Thoracic aorta (tissue), 2 donors: ENCODE measurements around the gene CREB3L2. TPM values are rescaled to one million over a fixed set of nuclear protein-coding genes. Genes with fewer than 3 reads are reported as not detected.

ENCODE experiments used
- ATAC-seq: fragments of 150-250 bp; one replicate; pipeline ENCODE4 v1.8.0; 2017; ENCODE audit warnings: low read depth; ENCODE audit not compliant: insufficient number of reproducible peaks, low FRiP score
- DNase-seq: peaks from one replicate; pipeline ENCODE4 v3.0.0-alpha.2; 2020; ENCODE audit warnings: low spot score
- H3K27ac ChIP-seq, 2 donors: fragments of 200-600 bp; sonication (generic); 1 replicate in 1 of 2; 2 replicates in 1 of 2; pipeline ENCODE4 v1.5.1; 2016; ENCODE audit warnings: mild to moderate bottlenecking in 2 of 2, moderate library complexity in 2 of 2
- H3K27me3 ChIP-seq: fragments of 200-600 bp; sonication (generic); replicated peaks from 2 replicates; pipeline ENCODE4 v1.6.0; 2016; ENCODE audit warnings: mild to moderate bottlenecking; ENCODE audit not compliant: insufficient read depth
- H3K36me3 ChIP-seq: fragments of 200-600 bp; sonication (generic); one replicate; pipeline ENCODE4 v1.5.1; 2016
- H3K4me1 ChIP-seq, 2 donors: fragments of 200-600 bp; sonication (generic); 1 replicate in 1 of 2; 2 replicates in 1 of 2; pipeline versions ENCODE4 v1.5.1 to v1.6.0; 2016; ENCODE audit warnings: low read depth in 2 of 2, mild to moderate bottlenecking in 1 of 2; ENCODE audit not compliant: control insufficient read depth in 1 of 2
- H3K4me3 ChIP-seq: fragments of 200-600 bp; sonication (generic); 2 replicates; pipeline ENCODE4 v1.5.1; 2016; ENCODE audit warnings: mild to moderate bottlenecking
- H3K9me3 ChIP-seq: fragments of 200-600 bp; sonication (generic); 2 replicates; pipeline ENCODE4 v1.5.1; 2016
- CTCF ChIP-seq: fragments of 200-600 bp; sonication (generic); IDR thresholded peaks from one replicate; pipeline ENCODE4 v1.5.1; 2019; ENCODE audit warnings: antibody characterized with exemption
- total RNA-seq, 2 donors: library from RNA; depleted of rRNA; stranded (reverse); fragments of >200 nt; gene quantifications; one replicate each; pipeline versions ENCODE4 v1.1.0 to v1.2.3, GENCODE V29; 2016

Gene CREB3L2
- total RNA-seq, 2 donors from 2014 or later: 85.3 to 96.7 TPM

DNA sequence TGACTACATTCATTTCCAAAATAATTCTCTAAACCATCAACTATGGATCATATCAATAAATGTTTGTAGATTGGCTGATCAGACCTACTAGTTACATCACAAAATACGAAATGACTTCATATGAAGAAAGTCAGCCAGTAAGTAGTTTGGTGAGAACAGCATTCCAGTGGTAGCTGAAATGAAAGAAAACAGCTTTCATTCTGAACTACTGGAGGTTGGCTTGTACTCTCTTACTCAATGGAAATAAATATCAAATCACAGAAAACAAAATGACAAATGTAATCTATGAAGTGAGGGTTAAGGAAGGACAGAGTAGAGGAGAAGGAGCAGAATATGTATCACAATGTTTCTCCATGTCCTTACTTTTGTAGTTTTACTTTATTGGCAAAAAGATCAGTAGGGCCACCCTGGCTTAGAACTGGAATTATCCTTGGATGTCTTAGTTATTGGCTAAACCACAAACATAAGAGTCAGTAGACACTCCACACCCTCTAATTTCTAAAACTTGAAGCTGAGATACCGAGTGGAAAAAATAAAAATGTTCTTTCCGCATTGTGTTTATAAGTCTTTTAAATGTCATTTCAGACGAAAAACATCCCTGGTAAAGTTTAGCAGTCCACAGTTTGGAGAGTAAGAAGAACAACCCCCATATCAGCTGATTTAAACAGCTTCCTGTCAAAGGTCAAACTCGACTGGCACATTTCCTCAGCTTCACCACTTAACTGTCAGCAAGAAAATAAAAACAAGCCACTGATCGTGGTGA lies 81.1 kb downstream of the CREB3L2 start:
- no peak for DNase-seq
- no peak for ATAC-seq
- peak overlapping the region in 1 of 2 donors; percentile 31 for H3K27ac ChIP-seq

DNA sequence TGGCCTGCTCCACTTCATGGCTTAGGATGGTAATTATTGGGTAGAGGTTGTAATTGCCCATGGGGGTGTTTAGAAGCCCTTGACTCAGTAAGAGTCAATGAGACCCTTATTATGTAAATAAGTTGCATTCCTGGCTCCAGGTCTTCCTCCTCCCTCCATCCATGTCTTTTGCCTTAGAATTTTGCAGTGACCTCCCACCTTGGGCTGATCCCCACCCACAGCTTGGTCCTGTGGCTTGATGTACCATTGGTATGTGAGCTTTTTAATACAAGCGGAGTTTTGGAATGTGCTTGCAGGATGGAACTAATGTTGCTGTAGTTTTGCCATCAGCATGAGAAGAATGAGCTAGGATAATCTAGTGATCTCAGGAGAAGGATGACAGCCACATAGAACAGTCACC lies 81.9 kb downstream of the CREB3L2 start:
- H3K27ac ChIP-seq: peak overlapping the region in 1 of 2 donors; percentile 31

More for the DNA sequence above, 81.1 kb downstream of the CREB3L2 start:
- Histone ChIP-seq H3K27me3 (no peaks in the 10 kb centered on the region), H3K36me3 (no peaks in the 10 kb centered on the region), H3K9me3 (no peaks in the 10 kb centered on the region), H3K4me1 (peaks cover 25 to 58% of the 10 kb centered on the region in 2 donors), H3K4me3 (no peak overlapping the region)
- TF ChIP-seq CTCF: no peak

DNA sequence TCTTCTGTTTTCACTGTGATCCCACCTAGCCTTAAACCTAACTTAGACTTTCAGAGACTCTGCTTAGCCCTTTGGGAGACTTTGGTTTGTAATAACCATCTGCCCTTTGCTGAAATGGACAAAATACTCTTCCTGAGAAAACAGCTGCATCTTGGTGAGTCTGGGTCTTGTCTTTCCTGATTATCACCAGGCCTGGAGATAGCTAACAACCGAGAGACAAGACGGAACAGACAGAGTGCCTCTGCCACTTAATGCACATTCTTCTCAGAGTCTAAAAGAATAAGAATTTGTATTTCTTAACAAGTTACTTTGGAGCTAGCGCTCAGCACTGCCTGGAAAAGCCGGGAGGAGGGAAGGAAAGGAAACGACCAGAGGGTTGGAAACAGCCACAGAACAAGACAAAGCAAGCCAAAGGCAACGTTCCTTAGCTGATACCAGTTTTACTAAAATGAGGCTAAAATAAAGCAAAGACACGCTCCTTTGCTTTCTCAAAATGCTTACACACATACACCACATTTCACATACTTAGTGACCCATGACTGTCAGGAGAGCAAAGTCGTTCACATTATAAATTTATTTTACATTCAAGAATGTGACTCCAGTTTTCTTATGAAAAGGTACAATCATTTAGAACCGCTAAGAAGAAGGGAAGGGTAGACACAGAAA lies 84.8 kb downstream of the CREB3L2 start:
- H3K27ac ChIP-seq: peak overlapping the region; percentile 58 to 61
- no peaks in the 10 kb centered on the region for H3K27me3 ChIP-seq
- no peak overlapping the region for H3K4me3 ChIP-seq
- no peak for TF ChIP-seq CTCF
- DNase-seq: no peak
- H3K9me3 ChIP-seq: no peaks in the 10 kb centered on the region
- ATAC-seq: no peak
- peaks cover 8% of the 10 kb centered on the region for H3K36me3 ChIP-seq
- peaks cover 22 to 57% of the 10 kb centered on the region in 2 donors for H3K4me1 ChIP-seq

More for the DNA sequence above, 81.9 kb downstream of the CREB3L2 start:
- DNase-seq (no peak), ATAC-seq (no peak)
- H3K9me3 ChIP-seq: no peaks in the 10 kb centered on the region
- H3K36me3 ChIP-seq: peaks cover under 1% of the 10 kb centered on the region
- H3K27me3 ChIP-seq: no peaks in the 10 kb centered on the region
- peaks cover 22 to 65% of the 10 kb centered on the region in 2 donors for H3K4me1 ChIP-seq
- no peak overlapping the region for H3K4me3 ChIP-seq
- no peak for TF ChIP-seq CTCF

- TF ChIP-seq CTCF: no peak
- ATAC-seq: no peak
- Histone ChIP-seq H3K36me3 (peaks cover 13% of the 10 kb centered on the region), H3K27ac (peak overlapping the region; percentile 58 to 61), H3K4me3 (no peak overlapping the region), H3K4me1 (peaks cover 18 to 52% of the 10 kb centered on the region in 2 donors), H3K9me3 (no peaks in the 10 kb centered on the region), H3K27me3 (no peaks in the 10 kb centered on the region)
- no peak for DNase-seq
Measured at GRCh38 chr7:137916564-137916963, 85.3 kb downstream of the CREB3L2 start.

GRCh38 chr7:137915266-137915665 lies 86.6 kb downstream of the CREB3L2 start:
- H3K36me3 ChIP-seq: peaks cover 23% of the 10 kb centered on the region
- DNase-seq: no peak

More at GRCh38 chr7:137915266-137915665, 86.6 kb downstream of the CREB3L2 start:
- Histone ChIP-seq H3K27me3 (no peaks in the 10 kb centered on the region), H3K27ac (peak overlapping the region; percentile 31 to 58), H3K4me3 (no peak overlapping the region), H3K9me3 (no peaks in the 10 kb centered on the region), H3K4me1 (peaks cover 12 to 47% of the 10 kb centered on the region in 2 donors)
- no peak for TF ChIP-seq CTCF
- ATAC-seq: no peak
